GM03348 (cell line): ENCODE results near the gene FGF22.

Experiments
- DNase-seq: peaks from one replicate; pipeline ENCODE4 v3.0.0; 2012; ENCODE audit warnings: low spot score

The FGF22 gene

GRCh38 chr19:679418-680286 is 40.0 kb downstream of the FGF22 start:
- DNase-seq, result peak; percentile 80

GRCh38 chr19:680287-681028 is 40.8 kb downstream of the FGF22 start:
- peak; percentile 98 for DNase-seq

- DNase-seq, result no peak
Measured at GRCh38 chr19:681029-682019, 41.6 kb downstream of the FGF22 start.

- DNase-seq, result no peak
Measured at GRCh38 chr19:682678-683320, 43.1 kb downstream of the FGF22 start.

GRCh38 chr19:685454-685931 is 45.8 kb downstream of the FGF22 start:
- DNase-seq, result no peak

GRCh38 chr19:686589-687297 is 47.1 kb downstream of the FGF22 start:
- DNase-seq, result no peak

GRCh38 chr19:687569-688166 is 48.0 kb downstream of the FGF22 start:
- DNase-seq, result no peak

- DNase-seq, result peak; percentile 68
Measured at GRCh38 chr19:688214-688613, 48.5 kb downstream of the FGF22 start.

- DNase-seq, result no peak
Measured at GRCh38 chr19:688992-689391, 49.3 kb downstream of the FGF22 start.

GRCh38 chr19:690203-690602 is 50.5 kb downstream of the FGF22 start:
- no peak for DNase-seq
